HepG2 (cell line): ENCODE measurements around the gene RTKN2. TPM values are rescaled to one million over a fixed set of nuclear protein-coding genes. Genes with fewer than 3 reads are reported as not detected.

ENCODE experiments used
- ATAC-seq: fragments of 200-7000 bp; cut with Tn5 transposase; 3 replicates; pipeline ENCODE4 v1.9.1; 2020; ENCODE audit warnings: mild to moderate bottlenecking, moderate library complexity
- BruUV-seq: library from RNA; stranded (reverse); fragments of 400-500 nt; replicated peaks from 2 replicates; lab custom pipeline; 2021; lab: Mats Ljungman, UMichigan
- CTCF ChIA-PET: fragments of 300-600 bp; formaldehyde crosslinking; extraction: SDS; loops from one replicate; lab custom pipeline; 2021; ENCODE audit warnings: low total read pairs, inconsistent platforms, low intra/inter-chr PET ratio; lab: Yijun Ruan, JAX
- POLR2A ChIA-PET: fragments of 350-600 bp; sonication (Branson Sonifier 250); formaldehyde crosslinking; loops from one replicate; lab custom pipeline; 2020; ENCODE audit warnings: antibody characterized with exemption, inconsistent platforms; lab: Yijun Ruan, JAX
- DNase-seq: peaks from one replicate; pipeline ENCODE4 v3.0.0-alpha.2; 2015; ENCODE audit warnings: low spot score
- FAIRE-seq: peaks from 3 replicates; lab custom pipeline; 2011; peaks lifted over from hg19 to GRCh38; lab: Jason Lieb, UNC
- H2AFZ ChIP-seq: one replicate; pipeline ENCODE4 v1.6.1; 2011; ENCODE audit warnings: low read length, inconsistent platforms
- H3K27ac ChIP-seq: fragments of 300-600 bp; 3 replicates; pipeline ENCODE4 v1.8.0; 2011; ENCODE audit warnings: mixed run types, mild to moderate bottlenecking, mixed read lengths, low read length, inconsistent platforms; ENCODE audit not compliant: insufficient read depth; ENCODE audit errors: extremely low read length
- H3K27me3 ChIP-seq, 2 experiments: fragments of 200-600 bp in 1 of 2; 2 replicates in 1 of 2; 3 replicates in 1 of 2; pipeline versions ENCODE4 v1.6.0 to v1.8.0; 2011; ENCODE audit warnings: low read length in 2 of 2, mild to moderate bottlenecking in 2 of 2, moderate library complexity in 2 of 2, inconsistent platforms in 1 of 2; ENCODE audit not compliant: insufficient read depth in 2 of 2, control insufficient read depth in 1 of 2
- H3K36me3 ChIP-seq, 2 experiments: fragments of 200-600 bp in 1 of 2; replicated peaks in 1 of 2; 2 replicates in 1 of 2; 3 replicates in 1 of 2; pipeline versions ENCODE4 v1.5.1 to v1.8.0; 2011; ENCODE audit warnings: low read length in 2 of 2, inconsistent platforms in 1 of 2; ENCODE audit not compliant: insufficient read depth in 2 of 2, control insufficient read depth in 1 of 2
- H3K4me1 ChIP-seq: 2 replicates; pipeline ENCODE4 v1.5.1; 2012; ENCODE audit warnings: low read length, inconsistent platforms; ENCODE audit not compliant: insufficient read depth
- H3K4me2 ChIP-seq: 2 replicates; pipeline ENCODE4 v1.6.0; 2011; ENCODE audit warnings: low read depth, low read length, inconsistent platforms
- H3K4me3 ChIP-seq, 3 experiments: fragments of 200-600 bp in 1 of 3; sonication (generic), shearing (Covaris generic) in 1 of 3; replicated peaks in 1 of 3; 2 replicates each; pipeline ENCODE4 v1.5.1; 2011 to 2016; ENCODE audit warnings: low read length in 3 of 3, inconsistent platforms in 2 of 3, low read depth in 2 of 3, mild to moderate bottlenecking in 2 of 3, control low read depth in 1 of 3, mixed read lengths in 1 of 3; ENCODE audit not compliant: insufficient read depth in 1 of 3
- H3K79me2 ChIP-seq: one replicate; pipeline ENCODE4 v1.6.1; 2011; ENCODE audit warnings: low read length, inconsistent platforms; ENCODE audit not compliant: insufficient read depth
- H3K9ac ChIP-seq: 2 replicates; pipeline ENCODE4 v1.6.0; 2011; ENCODE audit warnings: mild to moderate bottlenecking, low read depth, low read length, inconsistent platforms; ENCODE audit not compliant: insufficient read depth
- H3K9me3 ChIP-seq: 2 replicates; pipeline ENCODE4 v1.5.1; 2012; ENCODE audit warnings: mild to moderate bottlenecking, low read length
- H4K20me1 ChIP-seq: 2 replicates; pipeline ENCODE4 v1.6.0; 2011; ENCODE audit warnings: inconsistent platforms, mild to moderate bottlenecking, low read length, moderate library complexity; ENCODE audit not compliant: insufficient read depth
- AKAP8 ChIP-seq: sonication (generic); formaldehyde crosslinking; IDR thresholded peaks from 2 replicates; pipeline ENCODE4 v1.5.1; 2020; ENCODE audit warnings: mild to moderate bottlenecking, missing genetic modification reagents
- MAFF ChIP-seq: IDR thresholded peaks from 2 replicates; pipeline ENCODE4 v1.6.1; 2011; ENCODE audit warnings: low read depth, low read length, improper control_type of control experiment
- RBFOX2 ChIP-seq: fragments of 200-400 bp; formaldehyde crosslinking; IDR thresholded peaks from 2 replicates; pipeline ENCODE4 v1.6.1; 2017; ENCODE audit warnings: low read depth, mild to moderate bottlenecking, low read length
- RNF2 ChIP-seq: fragments of 450-650 bp; conservative IDR thresholded peaks from 2 replicates; pipeline ENCODE4 v1.6.1; 2016; ENCODE audit warnings: low read depth
- TFE3 ChIP-seq: IDR thresholded peaks from 2 replicates; pipeline ENCODE4 v1.6.1; 2016
- TGIF2 ChIP-seq: IDR thresholded peaks from 2 replicates; pipeline ENCODE4 v1.6.1; 2016; ENCODE audit warnings: control low read depth, missing compliant biosample characterization
- ZNF513 ChIP-seq: sonication (generic); formaldehyde crosslinking; conservative IDR thresholded peaks from 2 replicates; pipeline ENCODE4 v1.5.0; 2020; ENCODE audit warnings: missing genetic modification reagents
- ZNF598 ChIP-seq: sonication (generic); formaldehyde crosslinking; IDR thresholded peaks from 2 replicates; pipeline ENCODE4 v1.5.1; 2020; ENCODE audit warnings: mild to moderate bottlenecking, missing genetic modification reagents, borderline replicate concordance
- ZNF614 ChIP-seq: IDR thresholded peaks from 2 replicates; pipeline ENCODE4 v1.6.1; 2018; ENCODE audit warnings: missing biosample characterization, missing genetic modification reagents, inconsistent platforms, borderline replicate concordance
- ZSCAN25 ChIP-seq: sonication (generic); formaldehyde crosslinking; IDR thresholded peaks from 2 replicates; pipeline ENCODE4 v1.8.0; 2022; ENCODE audit warnings: mild to moderate bottlenecking, missing genetic modification reagents
- WGBS: methylation state at CpG from one replicate; pipeline ENCODE4 v1.1.6; 2017; ENCODE audit warnings: low lambda C conversion rate; 5-methylcytosine and 5-hydroxymethylcytosine counted together
- in situ Hi-C: cut with HindIII; loops from 2 replicates; pipeline ENCODE4 v1.10.0; 2017; ENCODE audit warnings: low pct_unique_long_range_greater_than_20kb; ENCODE audit not compliant: extremely low pct_ligation_motif_present
- intact Hi-C: fragments of 100-400 bp; cut with micrococcal nuclease; formaldehyde crosslinking; loops from one replicate; pipeline ENCODE4 v1.10.0; 2022; ENCODE audit not compliant: unreplicated experiment
- polyA plus RNA-seq, 8 experiments: library from polyadenylated mRNA; depleted of rRNA in 3 of 8; stranded (reverse) in 7 of 8; unstranded in 1 of 8; fragments of >200 nt; fragmentation: Illumina TruSeq in 4 of 8; extraction: Trizol in 4 of 8; gene quantifications; 2 replicates each; pipeline versions ENCODE4 v1.2.1 to v1.2.3, GENCODE V29; 2011 to 2016; ENCODE audit warnings: low read depth in 4 of 8, missing spikeins in 1 of 8, mixed read lengths in 1 of 8; ENCODE audit not compliant: insufficient read depth in 1 of 8
- total RNA-seq, 5 experiments: library from RNA; depleted of rRNA; stranded (reverse); fragments of >200 nt; fragmentation: Illumina TruSeq; extraction: Trizol; gene quantifications; 2 replicates each; pipeline ENCODE4 v1.2.3, GENCODE V29; 2016; ENCODE audit warnings: low read depth in 1 of 5

Gene RTKN2
- total and polyA plus RNA-seq, 2 of the 13 experiments (the other 11 are each of a cell fraction or from before 2014, with no cell fraction given): 2.2 to 7.0 TPM

GRCh38 chr10:62195675-62195926, 73.0 kb downstream of the RTKN2 start (continued):
- TF ChIP-seq RBFOX2: no peak

DNA sequence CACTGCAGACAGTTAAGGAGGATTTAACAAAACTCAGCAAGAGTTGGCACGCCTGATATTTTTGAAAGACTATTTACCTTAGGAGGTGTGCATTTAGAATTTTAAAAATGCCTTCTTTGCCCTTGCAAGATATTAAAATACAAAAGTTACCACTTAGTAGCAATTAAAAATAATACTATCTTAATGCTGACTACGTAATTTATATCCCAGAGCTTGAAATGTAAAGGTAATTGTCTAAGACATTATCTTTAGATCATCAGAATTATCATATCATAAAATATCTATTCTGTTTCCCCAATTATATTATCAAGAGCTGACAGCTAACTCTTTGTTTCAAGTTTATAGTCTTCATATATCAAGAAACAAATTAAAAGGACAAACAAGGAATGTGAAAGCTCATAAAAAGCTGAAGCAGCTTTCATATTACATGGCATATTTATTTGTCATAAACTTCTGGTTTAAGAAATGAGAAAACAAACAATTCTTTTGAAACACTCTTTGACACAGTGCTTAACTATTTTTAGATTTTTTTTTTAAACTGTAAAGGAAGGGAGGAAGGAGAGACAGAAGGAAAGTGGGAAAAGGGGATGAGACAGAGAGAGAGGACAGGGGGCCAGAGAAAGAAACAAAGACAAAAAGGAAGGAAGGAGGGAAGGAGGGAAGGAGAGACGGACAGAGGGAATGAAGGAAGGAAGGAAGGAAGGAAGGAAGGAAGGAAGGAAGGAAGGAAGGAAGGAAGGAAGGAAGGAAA, 73.5 kb downstream of the RTKN2 start:
- FAIRE-seq (no peak), DNase-seq (no peak), ATAC-seq (no peak)
- Histone ChIP-seq H3K36me3 (peaks cover 3 to 6% of the 10 kb centered on the region in 2 experiments; a peak in 3 of 5 replicates), H4K20me1 (no peaks in the 10 kb centered on the region), H3K27me3 (no peaks in the 10 kb centered on the region), H3K4me2 (no peak overlapping the region), H3K9me3 (no peaks in the 10 kb centered on the region), H3K79me2 (no peaks in the 10 kb centered on the region), H3K4me1 (0 out of 2 replicates have a peak, but pooled peaks cover 6% of the 10 kb centered on the region), H3K27ac (no peak overlapping the region), H3K9ac (no peak overlapping the region), H2AFZ (no peak overlapping the region), H3K4me3 (no peak overlapping the region)
- in situ Hi-C loops (no loop called here), intact Hi-C loops (loop anchor here (5.0 kb wide), 1 partner anchor 297 kb away; no protein-coding TSS in a partner anchor)
- ChIA-PET POLR2A (no interaction called here), CTCF (no interaction called here)
- no peak for TF ChIP-seq ZNF598
- no peak for TF ChIP-seq ZNF513 (CRISPR knock-in tag)
- no peak for TF ChIP-seq AKAP8 (CRISPR knock-in tag)
- no peak for TF ChIP-seq ZNF614 (CRISPR knock-in tag)
- peak; percentile 20; the same call in 1 of the 2 replicates for TF ChIP-seq MAFF
- TF ChIP-seq RNF2: no peak
- TF ChIP-seq TFE3 (CRISPR knock-in tag): no peak
- TF ChIP-seq TGIF2 (CRISPR knock-in tag): no peak
- TF ChIP-seq ZSCAN25: no peak
- WGBS: 96% methylated on average over 3 of the region's 3 CpGs
- no TSS peak for BruUV-seq
